CD8-positive, alpha-beta memory T cell (primary cell): Measurements from ENCODE around the gene DNTT. TPM values are rescaled to one million over a fixed set of nuclear protein-coding genes. Genes with fewer than 3 reads are reported as not detected.
A peak's percentile ranks its signal among the peaks of the same experiment; 100 is the strongest.

Experiments
- CTCF ChIA-PET: fragments of 350-600 bp; sonication (Branson Sonifier 250); formaldehyde crosslinking; loops from one replicate; lab custom pipeline; 2021; ENCODE audit warnings: antibody characterized with exemption; lab: Charles Lee
- POLR2A ChIA-PET: fragments of 350-600 bp; sonication (Branson Sonifier 250); formaldehyde crosslinking; loops from one replicate; lab custom pipeline; 2021; ENCODE audit warnings: antibody characterized with exemption; lab: Charles Lee
- DNase-seq, 5 donors: peaks; one replicate each; pipeline versions ENCODE4 v3.0.0 to v3.0.0-alpha.2; 2020 to 2022; ENCODE audit warnings: mixed read lengths in 1 of 5
- H3K27ac ChIP-seq: one replicate; pipeline ENCODE4 v1.7.0; 2013; ENCODE audit warnings: low read depth, mild to moderate bottlenecking, low read length, moderate library complexity
- H3K27me3 ChIP-seq: 2 replicates; pipeline ENCODE4 v1.7.0; 2013; ENCODE audit warnings: low read length, mild to moderate bottlenecking; ENCODE audit not compliant: insufficient read depth, poor library complexity, severe bottlenecking
- H3K36me3 ChIP-seq: 2 replicates; pipeline ENCODE4 v1.7.0; 2013; ENCODE audit warnings: mild to moderate bottlenecking, low read length, moderate library complexity; ENCODE audit not compliant: insufficient read depth
- H3K4me1 ChIP-seq: 2 replicates; pipeline ENCODE4 v1.7.0; 2013; ENCODE audit warnings: mild to moderate bottlenecking, low read length, moderate library complexity; ENCODE audit not compliant: insufficient read depth
- H3K4me3 ChIP-seq: 2 replicates; pipeline ENCODE4 v1.7.0; 2013; ENCODE audit warnings: mild to moderate bottlenecking, low read length
- H3K9me3 ChIP-seq: 2 replicates; pipeline ENCODE4 v1.7.0; 2013; ENCODE audit warnings: mild to moderate bottlenecking, low read length
- H3K27ac Mint-ChIP-seq, 8 donors: one replicate each; pipeline ENCODE4 v1.8.0; 2020 to 2021; ENCODE audit warnings: mixed read lengths in 8 of 8, mild to moderate bottlenecking in 6 of 8, inconsistent platforms in 3 of 8, moderate library complexity in 3 of 8
- H3K27me3 Mint-ChIP-seq, 2 donors: one replicate each; pipeline ENCODE4 v1.8.0; 2020 to 2021; ENCODE audit warnings: mixed read lengths in 2 of 2, mild to moderate bottlenecking in 1 of 2, moderate library complexity in 1 of 2
- H3K36me3 Mint-ChIP-seq, 3 donors: one replicate each; pipeline ENCODE4 v1.8.0; 2020 to 2021; ENCODE audit warnings: mixed read lengths in 3 of 3, inconsistent platforms in 1 of 3, mild to moderate bottlenecking in 1 of 3
- H3K4me1 Mint-ChIP-seq, 3 donors: one replicate each; pipeline ENCODE4 v1.8.0; 2020 to 2021; ENCODE audit warnings: mixed read lengths in 3 of 3, inconsistent platforms in 1 of 3, mild to moderate bottlenecking in 1 of 3
- H3K4me3 Mint-ChIP-seq, 7 donors: one replicate each; pipeline ENCODE4 v1.8.0; 2020 to 2021; ENCODE audit warnings: mixed read lengths in 7 of 7, mild to moderate bottlenecking in 6 of 7, moderate library complexity in 4 of 7, inconsistent platforms in 2 of 7
- H3K9me3 Mint-ChIP-seq, 5 donors: one replicate each; pipeline ENCODE4 v1.8.0; 2020 to 2022; ENCODE audit warnings: mixed read lengths in 5 of 5, mild to moderate bottlenecking in 3 of 5, moderate library complexity in 2 of 5, inconsistent platforms in 1 of 5
- polyA plus RNA-seq: library from polyadenylated mRNA; unstranded; fragments of 300-500 nt; fragmentation: Illumina TruSeq; gene quantifications from one replicate; pipeline ENCODE4 v1.2.3, GENCODE V29; 2021
- total RNA-seq, 2 experiments: library from RNA; stranded (reverse); gene quantifications; one replicate each; pipeline ENCODE4 v1.2.3, GENCODE V29; 2021

DNTT gene
- total and polyA plus RNA-seq, 3 experiments from 2014 or later, result not detected

DNA sequence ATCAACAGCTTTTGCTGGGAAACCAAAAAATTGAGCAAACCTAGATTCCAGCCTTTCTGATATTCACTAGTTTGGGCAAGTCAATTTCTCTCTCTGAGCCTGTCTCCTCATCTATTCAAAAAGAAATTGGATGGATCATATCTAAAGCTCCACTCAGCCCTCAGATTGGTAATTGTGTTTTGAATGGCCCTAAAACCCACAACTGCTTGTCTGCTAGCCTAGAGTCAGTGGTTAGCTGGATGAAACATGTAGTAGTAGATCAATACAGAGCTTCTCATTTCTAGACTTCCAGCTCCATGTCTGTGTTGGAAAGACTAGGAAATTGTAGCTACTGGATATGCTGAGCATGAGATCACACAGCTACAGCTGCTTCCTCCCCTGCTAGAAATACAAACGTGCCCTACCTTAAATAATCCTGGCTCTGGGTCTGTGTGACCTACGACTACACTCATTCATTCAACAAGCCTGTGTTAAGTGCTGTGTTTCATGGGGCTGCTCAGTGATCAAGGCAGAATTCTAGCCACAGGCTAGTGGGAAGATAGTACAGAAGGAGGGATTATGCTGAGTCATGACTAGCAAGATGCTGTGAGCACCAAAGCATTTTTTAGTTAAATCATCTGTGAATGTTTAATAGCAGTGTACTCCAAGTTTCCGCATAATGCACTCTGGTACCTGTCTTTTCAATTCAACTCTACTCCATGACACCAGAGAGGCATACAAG is 15.7 kb downstream of the DNTT start:
- H3K36me3 Mint-ChIP-seq, result no peaks in the 10 kb centered on the region
- H3K27ac ChIP-seq, result no peak overlapping the region
- POLR2A ChIA-PET, result no interaction called here
- H3K9me3 Mint-ChIP-seq, result peaks cover 0 to 3% (median 0%) of the 10 kb centered on the region in 5 donors
- H3K9me3 ChIP-seq, result no peaks in the 10 kb centered on the region
- peaks cover 6% of the 10 kb centered on the region for H3K27me3 ChIP-seq
- CTCF ChIA-PET, result no interaction called here
- H3K4me1 ChIP-seq, result no peaks in the 10 kb centered on the region
- no peaks in the 10 kb centered on the region for H3K36me3 ChIP-seq
- no peak for DNase-seq
- H3K27ac Mint-ChIP-seq, result no peak overlapping the region
- peaks cover 10 to 66% of the 10 kb centered on the region in 2 donors for H3K27me3 Mint-ChIP-seq
- H3K4me1 Mint-ChIP-seq, result no peaks in the 10 kb centered on the region
- H3K4me3 ChIP-seq, result no peak overlapping the region
- H3K4me3 Mint-ChIP-seq, result no peak overlapping the region

DNA sequence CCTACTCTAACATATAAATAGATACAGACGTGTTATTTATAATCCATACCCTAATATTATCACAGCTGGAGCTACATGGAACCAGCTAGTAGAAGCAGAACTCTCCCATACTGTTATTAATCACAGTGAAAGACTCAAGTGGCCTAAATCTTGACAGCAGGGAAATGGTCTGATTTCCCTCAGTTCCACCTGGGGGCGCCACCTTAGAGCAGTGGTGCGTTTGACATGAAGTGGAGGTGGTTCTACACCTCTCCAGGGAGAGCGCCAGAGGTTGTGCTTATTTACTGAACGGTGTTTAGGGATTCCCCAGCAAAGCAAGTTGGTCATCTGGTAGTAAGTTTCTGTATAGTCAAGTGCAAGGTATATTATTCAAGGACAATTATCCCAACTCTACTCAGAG is 17.6 kb downstream of the DNTT start:
- Histone ChIP-seq H3K4me3 (no peak overlapping the region), H3K27ac (no peak overlapping the region), H3K27me3 (peaks cover 6% of the 10 kb centered on the region), H3K36me3 (no peaks in the 10 kb centered on the region), H3K4me1 (no peaks in the 10 kb centered on the region), H3K9me3 (no peaks in the 10 kb centered on the region)
- Mint-ChIP-seq H3K4me3 (no peak overlapping the region), H3K9me3 (peaks cover 0 to 3% (median 0%) of the 10 kb centered on the region in 5 donors), H3K27ac (no peak overlapping the region), H3K27me3 (peaks cover 7 to 58% of the 10 kb centered on the region in 2 donors), H3K36me3 (no peaks in the 10 kb centered on the region), H3K4me1 (no peaks in the 10 kb centered on the region)
- DNase-seq, result no peak
- CTCF ChIA-PET, result no interaction called here
- POLR2A ChIA-PET, result no interaction called here

DNA sequence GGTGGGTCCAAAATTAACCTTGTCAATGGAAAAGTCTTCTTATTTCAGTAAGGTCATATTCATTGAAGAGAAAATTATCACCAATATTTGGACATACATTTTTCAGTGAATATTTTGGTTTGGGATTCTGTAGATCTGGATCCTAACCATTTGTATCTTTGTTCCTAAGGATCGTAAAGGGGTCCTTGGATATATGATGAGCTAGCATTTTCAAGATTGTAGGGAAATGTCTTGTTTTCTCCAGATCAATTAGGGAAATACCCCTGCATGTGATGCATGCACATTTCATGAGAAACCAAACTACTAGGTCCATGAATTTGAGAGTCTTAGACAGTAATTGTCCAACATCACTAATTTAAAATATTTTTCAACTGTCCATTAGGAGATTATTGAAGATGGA is 18.0 kb downstream of the DNTT start:
- Histone ChIP-seq H3K27ac (no peak overlapping the region), H3K36me3 (no peaks in the 10 kb centered on the region), H3K4me1 (no peaks in the 10 kb centered on the region), H3K27me3 (peaks cover 6% of the 10 kb centered on the region), H3K4me3 (no peak overlapping the region), H3K9me3 (no peaks in the 10 kb centered on the region)
- CTCF ChIA-PET, result no interaction called here
- no peak overlapping the region for H3K27ac Mint-ChIP-seq
- H3K4me3 Mint-ChIP-seq, result no peak overlapping the region
- no peaks in the 10 kb centered on the region for H3K36me3 Mint-ChIP-seq
- no peaks in the 10 kb centered on the region for H3K4me1 Mint-ChIP-seq
- POLR2A ChIA-PET, result no interaction called here
- peaks cover 0 to 3% (median 0%) of the 10 kb centered on the region in 5 donors for H3K9me3 Mint-ChIP-seq
- H3K27me3 Mint-ChIP-seq, result peaks cover 7 to 58% of the 10 kb centered on the region in 2 donors
- DNase-seq, result no peak

DNA sequence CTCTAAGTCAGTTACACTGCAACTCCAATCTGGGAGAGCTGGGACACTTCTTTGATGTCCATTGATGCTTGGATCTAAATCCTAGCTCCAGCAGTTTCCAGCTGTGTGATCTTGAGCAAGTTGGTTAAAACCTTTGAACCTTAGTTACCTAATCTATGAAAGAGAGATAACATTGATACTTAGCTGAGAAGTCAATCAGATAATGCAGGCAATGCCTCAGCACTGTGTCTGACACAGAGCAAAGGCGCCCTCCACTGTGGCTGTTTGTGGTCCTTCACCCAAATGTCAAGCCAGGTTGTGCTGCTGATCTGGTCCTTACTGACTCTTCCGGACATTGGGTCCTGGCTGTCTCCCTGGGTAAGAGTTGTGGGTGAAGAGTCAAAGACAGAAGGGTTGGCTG is 20.2 kb downstream of the DNTT start:
- H3K27ac ChIP-seq, result no peak overlapping the region
- H3K4me3 ChIP-seq, result no peak overlapping the region
- peaks cover 11 to 56% of the 10 kb centered on the region in 2 donors for H3K27me3 Mint-ChIP-seq
- DNase-seq, result no peak
- peaks cover 0 to 3% (median 0%) of the 10 kb centered on the region in 5 donors for H3K9me3 Mint-ChIP-seq
- H3K9me3 ChIP-seq, result no peaks in the 10 kb centered on the region
- no peaks in the 10 kb centered on the region for H3K4me1 Mint-ChIP-seq
- POLR2A ChIA-PET, result no interaction called here
- no peak overlapping the region for H3K27ac Mint-ChIP-seq
- H3K36me3 ChIP-seq, result no peaks in the 10 kb centered on the region
- no peaks in the 10 kb centered on the region for H3K36me3 Mint-ChIP-seq
- H3K27me3 ChIP-seq, result peaks cover 4% of the 10 kb centered on the region
- CTCF ChIA-PET, result interaction anchor here (1.2 kb wide), 1 partner anchor 12 kb away, joined by 3 read pairs; no protein-coding TSS in a partner anchor
- no peak overlapping the region for H3K4me3 Mint-ChIP-seq
- no peaks in the 10 kb centered on the region for H3K4me1 ChIP-seq

DNA sequence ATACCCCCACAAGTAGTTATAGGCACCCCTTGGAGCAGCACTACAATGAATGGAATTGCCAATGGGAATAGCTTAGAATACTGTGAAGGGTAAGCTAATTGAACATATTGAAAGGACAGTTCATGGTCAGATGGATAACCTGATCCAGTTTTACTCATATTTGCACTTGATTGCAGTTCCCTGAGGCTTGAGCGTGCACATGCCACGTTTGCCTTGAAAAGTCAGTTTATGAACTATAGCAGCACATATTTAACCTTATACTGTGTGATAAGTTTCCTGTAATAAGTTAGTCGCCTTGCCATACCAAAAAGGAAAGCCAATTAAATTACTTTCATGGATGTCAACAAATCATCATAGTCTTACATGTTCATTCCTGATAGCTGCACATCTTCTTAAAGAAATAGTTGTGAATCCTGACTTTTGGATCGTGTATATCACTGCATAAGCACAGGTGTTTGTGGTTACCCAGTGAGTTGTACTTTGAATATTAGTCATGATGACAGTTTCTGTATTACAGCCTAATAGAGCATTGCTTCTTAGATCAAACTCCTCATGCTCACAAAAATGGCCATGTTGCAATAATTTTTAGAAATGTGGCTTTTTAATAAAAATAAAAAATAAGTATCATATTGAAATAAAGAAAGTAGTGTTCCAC is 21.6 kb downstream of the DNTT start:
- Mint-ChIP-seq H3K27me3 (peaks cover 11 to 44% of the 10 kb centered on the region in 2 donors), H3K27ac (no peak overlapping the region)

DNA sequence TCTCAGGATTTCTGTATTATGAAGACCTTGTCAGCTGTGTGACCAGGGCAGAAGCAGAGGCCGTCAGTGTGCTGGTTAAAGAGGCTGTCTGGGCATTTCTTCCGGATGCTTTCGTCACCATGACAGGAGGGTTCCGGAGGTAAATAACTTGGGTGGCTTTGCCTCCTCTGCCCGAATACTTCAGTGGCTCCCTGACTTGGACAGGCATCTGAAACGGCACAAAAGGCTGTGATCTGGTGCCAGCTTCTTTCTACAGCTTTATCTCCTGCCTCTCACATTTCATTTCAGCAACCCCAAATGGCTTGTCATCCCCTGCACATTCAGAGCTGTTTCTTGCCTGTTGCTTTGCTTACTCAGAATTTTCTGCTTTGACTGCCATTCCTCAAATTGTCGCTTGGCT is 23.2 kb downstream of the DNTT start:
- peaks cover under 1% of the 10 kb centered on the region for H3K4me1 ChIP-seq
- no peak for DNase-seq
- no peaks in the 10 kb centered on the region for H3K9me3 ChIP-seq
- Mint-ChIP-seq H3K27me3 (peaks cover 16 to 37% of the 10 kb centered on the region in 2 donors), H3K27ac (no peak overlapping the region), H3K9me3 (peaks cover 0 to 3% (median 0%) of the 10 kb centered on the region in 5 donors), H3K4me1 (peaks cover 0 to 2% (median 0%) of the 10 kb centered on the region in 3 donors), H3K36me3 (no peaks in the 10 kb centered on the region), H3K4me3 (no peak overlapping the region)
- CTCF ChIA-PET, result no interaction called here
- H3K27ac ChIP-seq, result no peak overlapping the region
- no peaks in the 10 kb centered on the region for H3K27me3 ChIP-seq
- POLR2A ChIA-PET, result no interaction called here
- H3K4me3 ChIP-seq, result no peak overlapping the region
- H3K36me3 ChIP-seq, result no peaks in the 10 kb centered on the region

More for the DNA sequence above, 21.6 kb downstream of the DNTT start:
- H3K4me3 ChIP-seq, result no peak overlapping the region
- no peak for DNase-seq
- Mint-ChIP-seq H3K4me3 (no peak overlapping the region), H3K9me3 (peaks cover 0 to 3% (median 0%) of the 10 kb centered on the region in 5 donors), H3K36me3 (no peaks in the 10 kb centered on the region), H3K4me1 (no peaks in the 10 kb centered on the region)
- H3K9me3 ChIP-seq, result no peaks in the 10 kb centered on the region
- H3K4me1 ChIP-seq, result no peaks in the 10 kb centered on the region
- ChIA-PET POLR2A (no interaction called here), CTCF (no interaction called here)
- no peak overlapping the region for H3K27ac ChIP-seq
- no peaks in the 10 kb centered on the region for H3K27me3 ChIP-seq
- H3K36me3 ChIP-seq, result no peaks in the 10 kb centered on the region

DNA sequence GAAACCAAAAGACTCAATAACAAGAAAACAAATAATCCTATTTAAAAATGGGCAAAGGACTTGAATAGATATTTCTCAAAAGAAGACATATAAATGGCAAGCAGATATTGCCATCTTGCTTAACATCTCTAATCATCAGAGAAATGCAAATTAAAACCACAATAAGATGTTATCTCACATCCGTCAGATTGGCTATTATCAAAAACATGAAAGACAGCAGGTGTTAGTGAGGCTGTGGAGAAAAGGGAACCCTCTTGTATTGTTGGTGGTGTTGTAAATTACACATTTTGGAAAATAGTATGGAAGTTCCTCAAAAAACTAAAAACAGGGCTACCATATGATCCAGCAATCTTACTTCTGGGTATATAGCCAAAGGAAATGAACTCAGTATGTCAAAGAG is 28.9 kb downstream of the DNTT start:
- H3K36me3 Mint-ChIP-seq, result no peaks in the 10 kb centered on the region
- Histone ChIP-seq H3K27ac (no peak overlapping the region), H3K9me3 (no peaks in the 10 kb centered on the region), H3K36me3 (no peaks in the 10 kb centered on the region), H3K4me3 (no peak overlapping the region), H3K4me1 (peaks cover 17% of the 10 kb centered on the region), H3K27me3 (no peaks in the 10 kb centered on the region)
- peak in 1 of 5 donors; percentile 44 for DNase-seq
- H3K27ac Mint-ChIP-seq, result no peak overlapping the region
- peaks cover 19 to 44% of the 10 kb centered on the region in 2 donors for H3K27me3 Mint-ChIP-seq
- peaks cover 7 to 15% (median 11%) of the 10 kb centered on the region in 3 donors for H3K4me1 Mint-ChIP-seq
- CTCF ChIA-PET, result interaction anchor here (1.7 kb wide), 1 partner anchor 316 kb away, joined by 9 read pairs; no protein-coding TSS in a partner anchor
- H3K4me3 Mint-ChIP-seq, result no peak overlapping the region
- H3K9me3 Mint-ChIP-seq, result no peaks in the 10 kb centered on the region
- POLR2A ChIA-PET, result no interaction called here
